HG03342 (cell line): ENCODE data around the gene REX1BD.
"Not testable (repeated sequence)": the region's sequence is repeated elsewhere in the genome, so short reads cannot be mapped to it uniquely, and the experiment has no call there.

Experiments
- ATAC-seq: cut with Tn5 transposase; IDR thresholded peaks from one replicate; pipeline ENCODE4 v1.9.1; 2021; ENCODE audit warnings: mild to moderate bottlenecking, moderate library complexity; ENCODE audit not compliant: unreplicated experiment

Gene REX1BD

GRCh38 chr19:18588611-18589379, at the start of gene REX1BD:
Gene REX1BD (plus strand): TSS chr19:18588798. CDS start chr19:18588802, 4 bp downstream.
- peak; percentile 67 for ATAC-seq

GRCh38 chr19:18539372-18539771, 49.2 kb upstream of the REX1BD start:
- ATAC-seq, result no peak

DNA sequence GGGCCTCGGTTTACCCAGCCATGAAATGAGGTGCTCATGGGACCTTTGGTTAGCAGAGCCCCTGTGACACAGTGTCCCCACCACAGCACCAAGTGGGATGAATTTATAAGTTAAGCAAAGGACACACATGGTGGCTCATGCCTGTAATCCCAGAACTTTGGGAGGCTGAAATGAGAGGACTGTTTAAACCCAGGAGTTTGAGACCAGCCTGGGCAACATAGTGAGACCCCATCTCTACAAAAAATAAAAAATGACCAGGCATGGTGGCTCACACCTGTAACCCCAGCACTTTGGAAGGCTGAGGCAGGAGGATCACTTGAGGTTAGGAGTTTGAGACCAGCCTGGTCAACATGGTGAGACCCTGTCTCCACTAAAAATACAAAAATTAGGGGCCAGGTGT, 48.4 kb upstream of the REX1BD start:
- not testable (repeated sequence) for ATAC-seq

- ATAC-seq, result no peak
Measured at GRCh38 chr19:18541258-18541991, 47.2 kb upstream of the REX1BD start.

DNA sequence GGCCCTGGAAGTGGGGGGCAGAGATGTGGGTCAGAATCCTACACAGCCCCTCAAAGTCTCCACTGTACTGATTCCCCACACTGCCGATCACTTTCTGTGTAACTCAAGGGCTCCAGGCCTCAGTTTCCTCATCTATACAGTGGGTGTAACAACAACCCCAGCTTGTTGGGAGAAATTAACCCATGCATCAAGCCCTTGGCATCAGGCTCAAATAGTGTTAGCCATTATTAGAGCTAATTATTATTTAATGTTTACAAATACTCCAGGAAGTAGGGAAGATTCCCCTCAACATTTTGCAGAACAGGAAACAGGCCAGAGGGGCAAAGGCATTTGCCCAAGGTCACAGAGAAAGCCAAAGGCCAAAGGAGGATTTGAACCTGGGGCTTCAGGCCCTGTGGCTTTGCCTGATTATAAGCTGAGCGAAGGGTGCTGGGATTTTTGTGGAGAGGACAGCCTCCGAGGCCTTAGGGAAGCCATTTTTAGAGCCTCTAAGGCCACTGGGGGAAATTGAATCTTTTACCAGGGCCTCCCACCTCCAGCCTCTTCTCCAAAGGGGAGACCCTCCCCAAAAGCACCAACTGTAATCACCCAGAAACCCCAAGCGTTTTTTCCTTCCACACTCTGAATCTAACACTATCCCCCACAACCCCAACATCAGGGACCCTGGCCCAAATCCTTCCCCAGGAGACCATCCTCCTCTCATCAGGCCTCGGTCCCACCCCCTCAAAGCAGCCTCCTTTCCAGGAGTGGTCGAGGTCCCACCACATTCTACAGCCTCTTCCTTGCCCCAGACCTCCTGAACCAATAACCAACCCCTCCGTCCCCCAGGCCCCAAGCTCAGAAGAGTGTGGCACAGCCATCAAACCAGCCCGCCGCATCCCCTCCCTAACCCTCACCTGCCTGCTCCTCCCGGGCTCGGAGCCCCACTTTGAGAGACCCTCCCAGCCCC, 46.3 kb upstream of the REX1BD start:
- ATAC-seq, result no peak

- peak; percentile 86 for ATAC-seq
Measured at GRCh38 chr19:18542941-18543813, 45.4 kb upstream of the REX1BD start, which contains the start of gene FKBP8. Gene FKBP8 (minus strand): TSS chr19:18543573. CDS start chr19:18541970, 1,603 bp downstream.

- peak; percentile 56 for ATAC-seq
Measured at GRCh38 chr19:18543814-18544475, 44.7 kb upstream of the REX1BD start.

DNA sequence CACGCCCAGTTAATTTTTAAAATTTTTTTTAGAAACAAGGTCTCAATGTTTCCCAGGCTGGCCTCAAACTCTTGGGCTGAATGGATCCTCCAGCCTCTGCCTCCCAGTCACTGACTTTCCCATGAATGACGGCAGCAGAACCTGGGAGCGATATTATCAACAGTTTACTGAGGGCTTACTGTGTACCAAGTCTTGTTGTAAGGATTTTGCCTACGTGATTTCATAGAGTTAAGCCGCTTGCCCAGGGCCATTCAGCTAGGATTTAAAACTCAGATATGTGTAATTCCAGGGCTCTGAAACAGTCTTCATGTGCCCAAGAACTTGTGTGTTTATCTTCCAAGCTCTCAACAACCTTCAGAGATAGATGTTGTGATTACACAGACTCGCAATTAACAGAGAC, 37.0 kb upstream of the REX1BD start:
- no peak for ATAC-seq

DNA sequence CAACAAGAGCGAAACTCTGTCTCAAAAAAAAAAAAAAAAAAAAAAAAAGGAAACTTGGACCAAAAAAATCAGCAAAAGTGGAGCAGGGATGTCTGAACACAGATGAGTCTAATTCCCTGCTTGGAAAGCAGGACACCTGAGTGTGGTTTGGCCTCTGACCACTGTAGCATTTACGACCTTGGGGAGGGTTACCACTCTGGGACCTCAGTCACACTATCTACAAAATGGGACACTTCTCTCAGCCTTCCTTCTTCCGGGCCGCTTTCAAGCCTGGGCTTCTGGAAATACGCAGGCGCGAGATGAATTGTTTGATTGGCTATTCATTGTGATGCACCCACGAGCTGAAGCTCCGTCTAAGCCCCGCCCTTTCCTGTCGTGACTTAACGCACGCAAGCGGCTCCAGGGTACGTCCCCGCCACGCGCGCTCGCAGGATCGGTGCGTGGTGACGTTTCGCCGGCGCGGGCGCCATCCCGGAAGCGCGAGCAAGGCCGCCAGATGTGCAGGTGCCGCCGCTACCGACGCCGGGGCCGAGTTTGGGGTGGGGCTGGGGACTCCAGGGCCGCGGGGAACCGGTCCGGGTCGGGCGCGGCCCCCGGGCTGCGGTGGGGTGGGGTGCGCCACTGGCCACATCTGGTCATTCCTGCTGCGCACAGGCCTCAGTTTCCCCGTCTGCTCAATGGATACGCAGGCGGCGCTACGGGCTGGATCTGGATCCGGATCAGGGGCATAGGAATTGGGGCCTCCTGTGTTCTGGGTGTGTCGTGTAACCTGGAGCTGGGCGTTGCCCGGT, 31.0 kb upstream of the REX1BD start, which contains the start of gene KXD1:
TSS of gene KXD1 (plus strand) at position 460 of the 791 bp plus-strand sequence. CDS start 4,187 bp downstream, outside the sequence.
- ATAC-seq, result peak; percentile 98

DNA sequence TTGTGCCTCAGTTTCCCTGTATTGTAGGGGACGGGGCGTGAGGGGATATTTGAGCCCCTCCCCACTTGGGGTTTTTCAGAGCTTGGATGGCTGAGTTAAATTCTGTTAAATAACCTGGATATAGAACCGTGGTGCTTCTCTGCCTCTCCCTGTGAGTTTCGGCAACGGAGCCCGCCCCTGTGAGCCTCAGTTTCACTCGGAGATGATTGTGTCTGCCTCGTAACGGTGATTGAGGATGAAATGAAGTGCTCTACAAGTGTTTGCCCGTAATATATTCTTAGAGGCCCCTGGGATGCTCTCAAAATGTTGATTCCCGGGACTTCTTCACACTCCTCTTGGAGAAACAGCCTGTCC, 30.4 kb upstream of the REX1BD start:
- no peak for ATAC-seq

GRCh38 chr19:18558604-18559003, 30.0 kb upstream of the REX1BD start:
- ATAC-seq, result no peak

- ATAC-seq, result no peak
Measured at GRCh38 chr19:18559685-18560084, 28.9 kb upstream of the REX1BD start.

- ATAC-seq, result no peak
Measured at GRCh38 chr19:18562086-18562485, 26.5 kb upstream of the REX1BD start.

GRCh38 chr19:18566953-18567352, 21.6 kb upstream of the REX1BD start:
- ATAC-seq, result no peak

- no peak for ATAC-seq
Measured at GRCh38 chr19:18568367-18568766, 20.2 kb upstream of the REX1BD start.

DNA sequence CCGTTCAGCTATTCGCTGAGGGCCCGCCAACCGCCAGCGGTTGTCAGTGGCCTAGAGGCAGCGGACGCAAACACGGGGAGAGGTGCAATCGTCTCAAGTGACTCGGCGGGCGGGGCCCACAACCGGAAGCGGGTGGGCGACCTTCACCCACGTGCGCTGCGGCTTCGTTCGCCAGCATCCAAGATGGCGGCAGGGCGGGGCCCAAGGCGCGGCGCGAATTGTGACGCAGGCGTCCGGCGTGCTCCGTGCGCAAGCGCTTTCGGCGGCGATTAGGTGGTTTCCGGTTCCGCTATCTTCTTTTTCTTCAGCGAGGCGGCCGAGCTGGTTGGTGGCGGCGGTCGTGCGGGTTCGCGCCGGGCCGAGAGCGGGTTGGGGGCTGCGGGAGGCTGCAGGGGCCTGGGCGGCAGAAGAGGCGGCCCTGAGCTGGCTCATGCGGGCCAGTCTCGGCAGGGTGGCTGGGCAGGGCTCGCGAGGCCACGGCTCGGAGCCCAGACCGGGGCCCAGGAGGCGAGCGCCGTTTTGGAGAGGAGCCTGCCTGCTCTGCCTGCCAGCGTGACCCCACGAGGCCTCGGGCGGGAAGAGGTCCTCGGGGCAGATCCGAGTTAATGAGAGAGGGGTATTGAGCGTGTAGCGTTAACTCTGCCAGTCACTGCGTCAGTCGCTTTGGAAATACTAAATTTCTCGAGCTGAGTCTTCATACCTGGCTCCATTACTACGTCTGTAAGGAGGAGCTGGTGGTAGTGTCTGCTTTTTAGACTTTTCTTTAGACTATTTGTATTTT, 16.8 kb upstream of the REX1BD start, which contains the start of gene UBA52:
TSS of gene UBA52 (plus strand) at position 294 of the 781 bp plus-strand sequence. CDS start 1,444 bp downstream, outside the sequence.
- peak; percentile 88 for ATAC-seq

DNA sequence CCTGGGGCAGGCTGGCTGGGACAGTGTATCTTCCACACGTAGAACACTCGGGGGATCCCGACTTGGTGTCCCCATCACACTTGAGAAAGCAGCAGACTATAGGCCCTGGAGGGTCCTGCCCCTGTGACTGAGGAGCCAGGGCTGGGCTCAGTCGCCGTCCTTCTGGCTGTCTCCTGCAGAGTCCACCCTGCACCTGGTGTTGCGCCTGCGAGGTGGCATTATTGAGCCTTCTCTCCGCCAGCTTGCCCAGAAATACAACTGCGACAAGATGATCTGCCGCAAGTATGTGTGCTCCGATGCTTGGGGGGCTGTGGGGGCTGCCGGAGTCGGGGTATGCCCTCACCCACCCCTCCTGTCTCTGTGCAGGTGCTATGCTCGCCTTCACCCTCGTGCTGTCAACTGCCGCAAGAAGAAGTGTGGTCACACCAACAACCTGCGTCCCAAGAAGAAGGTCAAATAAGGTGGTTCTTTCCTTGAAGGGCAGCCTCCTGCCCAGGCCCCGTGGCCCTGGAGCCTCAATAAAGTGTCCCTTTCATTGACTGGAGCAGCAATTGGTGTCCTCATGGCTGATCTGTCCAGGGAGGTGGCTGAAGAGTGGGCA, 13.8 kb upstream of the REX1BD start:
- no peak for ATAC-seq
